ENCODE results near the gene SEC14L6.
"Not testable (repeated sequence)": the region's sequence is repeated elsewhere in the genome, so short reads cannot be mapped to it uniquely, and the experiment has no call there.

SEC14L6 gene

GRCh38 chr22:30566125-30566524 lies 19.6 kb upstream of the SEC14L6 start:
- DNase-seq (ENCODE audit: low read depth in 2 of 2), result no peak

GRCh38 chr22:30565341-30565740 lies 18.8 kb upstream of the SEC14L6 start:
- no peak for DNase-seq (ENCODE audit: low read depth in 2 of 2)

- DNase-seq (ENCODE audit: low read depth in 2 of 2), result no peak
These were observed 18.2 kb upstream of the SEC14L6 start for GRCh38 chr22:30564761-30565119.

- DNase-seq (ENCODE audit: low read depth in 2 of 2), result no peak
These were observed 17.7 kb upstream of the SEC14L6 start for GRCh38 chr22:30564045-30564760.

GRCh38 chr22:30562366-30562765 lies 15.8 kb upstream of the SEC14L6 start:
- DNase-seq (ENCODE audit: low read depth in 2 of 2), result no peak

GRCh38 chr22:30561402-30562189 lies 15.1 kb upstream of the SEC14L6 start:
- DNase-seq (ENCODE audit: low read depth in 2 of 2), result no peak

- DNase-seq (ENCODE audit: low read depth in 2 of 2), result not testable (repeated sequence)
These were observed 14.2 kb upstream of the SEC14L6 start for GRCh38 chr22:30560643-30561202.

- DNase-seq (ENCODE audit: low read depth in 2 of 2), result no peak
These were observed 13.3 kb upstream of the SEC14L6 start for GRCh38 chr22:30559889-30560288.

- DNase-seq (ENCODE audit: low read depth in 2 of 2), result no peak
These were observed 10.7 kb upstream of the SEC14L6 start for GRCh38 chr22:30557243-30557642.

GRCh38 chr22:30556388-30556787 lies 9.8 kb upstream of the SEC14L6 start:
- DNase-seq (ENCODE audit: low read depth in 2 of 2), result no peak

GRCh38 chr22:30555282-30556210 lies 9.0 kb upstream of the SEC14L6 start:
- DNase-seq (ENCODE audit: low read depth in 2 of 2), result no peak

GRCh38 chr22:30553971-30554370 lies 7.4 kb upstream of the SEC14L6 start:
- no peak for DNase-seq (ENCODE audit: low read depth in 2 of 2)

GRCh38 chr22:30552719-30553118 lies 6.2 kb upstream of the SEC14L6 start:
- no peak for DNase-seq (ENCODE audit: low read depth in 2 of 2)

- DNase-seq (ENCODE audit: low read depth in 2 of 2), result not testable (repeated sequence)
These were observed 5.3 kb upstream of the SEC14L6 start for GRCh38 chr22:30551813-30552212.

GRCh38 chr22:30547188-30547587 lies 647 bp upstream of the SEC14L6 start:
- DNase-seq (ENCODE audit: low read depth in 2 of 2), result no peak

- DNase-seq (ENCODE audit: low read depth in 2 of 2), result no peak
These were observed 3.7 kb downstream of the SEC14L6 start for GRCh38 chr22:30542811-30543188.

GRCh38 chr22:30541961-30542810 lies 4.4 kb downstream of the SEC14L6 start:
- DNase-seq (ENCODE audit: low read depth in 2 of 2), result no peak

- DNase-seq (ENCODE audit: low read depth in 2 of 2), result not testable (repeated sequence)
These were observed 5.0 kb downstream of the SEC14L6 start for GRCh38 chr22:30541511-30541910.

- no peak for DNase-seq (ENCODE audit: low read depth in 2 of 2)
These were observed 7.2 kb downstream of the SEC14L6 start for GRCh38 chr22:30539368-30539767.

GRCh38 chr22:30538280-30538679 lies 8.3 kb downstream of the SEC14L6 start:
- no peak for DNase-seq (ENCODE audit: low read depth in 2 of 2)

Measured in stimulated activated CD4-positive, alpha-beta T cell treated with anti-CD3 and anti-CD28 coated beads, Interleukin-1b, Interleukin-23, amount 100 ng/mL, for 4 hours (primary cell).